Activated naive CD8-positive, alpha-beta T cell treated with anti-CD3 and anti-CD28 coated beads, Interleukin-2, amount 50 U/mL, for 16 hours (primary cell): Measurements from ENCODE around the gene XDH.

Source experiments
- DNase-seq: peaks from one replicate; pipeline ENCODE4 v3.0.0-alpha.2; 2020; ENCODE audit warnings: low read depth, low spot score

The XDH gene

GRCh38 chr2:31365834-31366505, 48.6 kb downstream of the XDH start:
- DNase-seq = no peak

GRCh38 chr2:31365348-31365747, 49.2 kb downstream of the XDH start:
- DNase-seq = no peak

DNA sequence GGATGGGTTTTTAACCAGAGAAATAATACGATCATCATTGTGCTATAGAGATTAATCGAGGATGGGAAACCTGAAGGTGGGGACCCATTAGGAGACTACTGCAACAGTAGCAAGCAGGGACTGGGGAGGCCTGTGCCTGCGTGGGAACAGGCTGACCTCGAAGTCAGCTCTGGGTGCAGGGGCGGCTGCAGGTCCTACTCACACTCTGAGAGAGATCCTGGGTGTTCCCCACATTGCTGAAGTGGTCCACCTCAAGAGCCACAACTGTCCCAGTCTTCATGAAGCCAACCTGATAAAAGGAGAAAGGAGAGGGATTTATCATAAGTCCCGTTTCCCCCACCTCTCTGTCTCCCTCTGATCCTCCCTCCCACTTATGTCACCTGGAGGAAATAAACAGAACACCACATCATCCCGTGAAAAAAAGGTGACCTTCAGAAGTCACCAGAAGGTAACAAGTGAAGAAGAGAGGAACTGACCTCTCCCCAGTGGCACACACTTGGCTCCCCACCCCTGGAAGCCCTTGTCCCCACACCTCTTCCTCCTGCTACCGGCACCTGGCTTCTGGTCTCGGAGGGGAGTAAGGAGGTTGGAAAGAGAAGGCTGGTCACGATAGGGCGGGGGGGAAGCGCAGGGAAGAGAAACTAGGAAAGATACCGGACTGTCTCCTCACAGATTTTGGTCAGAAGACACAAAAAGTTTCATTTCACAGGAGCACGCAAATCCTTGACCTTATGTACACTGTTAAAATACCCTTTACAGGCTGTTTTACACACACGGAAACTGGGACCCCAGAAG, 50.4 kb downstream of the XDH start:
- DNase-seq = no peak

- no peak for DNase-seq
These were observed 52.0 kb downstream of the XDH start for GRCh38 chr2:31362581-31362980.

DNA sequence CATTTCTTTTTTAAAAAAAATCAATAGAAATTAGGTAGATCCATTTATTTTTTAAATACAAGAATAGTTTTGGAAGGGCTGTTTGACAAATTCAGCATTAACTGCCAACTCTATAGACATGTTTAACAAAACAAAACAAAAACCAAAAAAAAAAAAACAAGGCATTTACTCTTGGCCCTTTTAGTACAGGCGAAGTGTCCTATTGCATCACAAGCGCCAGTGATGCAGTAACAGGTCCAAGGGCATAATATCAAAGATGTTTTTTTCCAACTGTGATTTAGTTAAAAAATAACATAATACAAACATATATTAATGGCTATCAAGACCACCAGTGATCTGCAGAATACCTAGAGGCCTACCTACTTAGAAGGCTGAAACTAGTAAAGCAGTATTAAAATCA, 55.3 kb downstream of the XDH start:
- no peak for DNase-seq

DNA sequence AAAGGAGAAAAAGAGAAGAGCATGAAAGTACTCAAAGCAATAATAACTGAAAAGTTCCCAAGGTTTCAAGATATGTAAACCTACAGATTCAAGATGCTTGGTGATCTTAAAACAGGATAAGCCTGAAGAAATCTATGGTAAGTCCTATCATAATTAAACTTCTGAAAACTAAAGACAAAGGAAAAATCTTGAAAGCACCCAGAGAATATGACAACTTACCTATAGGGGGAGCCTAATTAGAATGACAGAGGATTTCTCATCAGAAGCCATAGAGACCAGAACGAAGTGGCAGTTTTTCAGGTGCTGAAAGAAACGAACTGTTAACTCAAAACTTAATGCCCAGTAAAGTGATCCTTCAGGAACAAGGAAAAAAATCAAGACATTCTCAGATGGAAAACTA, 59.7 kb downstream of the XDH start:
- DNase-seq = no peak

DNA sequence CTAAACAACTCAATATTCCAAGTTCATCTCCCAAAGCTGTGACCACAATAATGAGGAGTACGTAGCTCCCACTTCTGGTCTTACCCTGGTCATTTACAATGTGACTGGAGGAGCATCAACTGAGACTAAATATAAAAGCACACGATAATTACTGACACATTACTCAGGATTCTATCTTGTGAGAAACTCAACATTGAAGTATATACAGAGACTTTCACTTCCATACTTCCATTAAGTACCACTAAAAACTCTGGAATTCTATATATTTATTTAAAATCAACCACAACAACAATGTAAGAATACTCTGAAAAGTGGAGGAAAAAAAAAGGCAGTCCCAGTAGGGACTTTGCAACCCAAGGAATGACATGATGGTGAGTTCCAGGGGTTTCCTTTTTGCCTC, 61.4 kb downstream of the XDH start:
- DNase-seq = no peak

GRCh38 chr2:31349684-31350083, 64.9 kb downstream of the XDH start:
- DNase-seq = no peak

GRCh38 chr2:31349160-31349559, 65.4 kb downstream of the XDH start:
- no peak for DNase-seq

GRCh38 chr2:31348618-31349017, 65.9 kb downstream of the XDH start:
- DNase-seq = no peak

GRCh38 chr2:31347750-31348149, 66.8 kb downstream of the XDH start:
- DNase-seq = no peak

GRCh38 chr2:31347319-31347718, 67.2 kb downstream of the XDH start:
- no peak for DNase-seq

GRCh38 chr2:31344447-31344846, 70.1 kb downstream of the XDH start:
- DNase-seq = no peak

- DNase-seq = no peak
These were observed 73.2 kb downstream of the XDH start for GRCh38 chr2:31341351-31341750.

DNA sequence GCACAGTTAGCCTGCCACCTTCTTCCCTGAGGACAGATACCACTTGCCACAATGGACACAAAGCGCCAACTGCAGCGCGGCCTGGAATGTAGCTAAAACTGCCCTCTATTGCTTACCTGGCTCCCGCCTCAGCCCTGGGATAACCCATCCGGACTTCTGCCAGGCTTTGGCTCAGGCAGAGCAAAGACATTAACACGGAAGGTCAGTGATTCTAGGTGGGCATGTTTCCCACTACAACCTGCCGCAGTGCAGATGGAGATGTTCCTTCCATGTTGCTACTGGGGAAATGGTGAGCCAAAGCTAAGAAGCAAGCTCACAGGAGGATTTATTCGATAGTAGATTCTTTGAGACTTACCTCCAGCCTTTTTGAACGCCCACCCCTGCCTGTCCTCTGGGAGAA, 74.8 kb downstream of the XDH start:
- DNase-seq = no peak

DNA sequence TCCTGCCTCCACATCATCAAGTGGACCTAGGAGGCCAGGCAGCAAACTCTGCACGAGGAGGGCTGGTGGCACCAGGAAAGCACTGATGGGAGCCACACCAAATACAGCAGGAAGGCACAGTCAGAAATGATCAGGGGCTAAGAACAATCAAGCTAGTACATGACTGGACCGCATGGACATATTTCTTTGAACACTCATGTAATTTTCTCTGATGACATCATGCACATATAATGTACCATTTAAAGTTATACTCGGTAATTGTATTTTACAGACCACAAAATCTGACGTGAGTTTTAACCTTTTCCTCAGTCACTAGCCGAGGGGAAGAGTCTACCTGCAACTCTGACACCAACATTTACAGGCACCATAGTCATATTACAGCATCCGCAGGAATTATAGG, 76.7 kb downstream of the XDH start:
- DNase-seq = no peak

DNA sequence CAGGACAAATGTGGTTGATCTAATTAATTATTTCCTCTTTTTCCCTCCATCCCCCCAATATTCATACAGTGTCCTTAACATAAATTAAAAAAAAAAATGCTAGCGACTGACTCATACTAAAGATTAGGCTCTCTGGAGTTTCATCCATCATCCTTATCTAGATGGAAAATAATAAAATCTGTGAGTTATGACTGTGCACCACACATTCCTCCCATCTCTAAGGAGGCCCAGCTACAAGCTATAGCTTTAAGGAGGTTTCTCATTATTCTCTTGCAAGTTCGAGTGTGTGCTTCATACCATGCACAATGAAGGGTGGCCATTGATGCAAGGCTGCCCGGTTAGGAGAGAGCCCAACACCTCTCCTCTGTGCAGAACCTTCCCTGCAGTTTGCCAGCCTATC, 77.3 kb downstream of the XDH start:
- DNase-seq = no peak

DNA sequence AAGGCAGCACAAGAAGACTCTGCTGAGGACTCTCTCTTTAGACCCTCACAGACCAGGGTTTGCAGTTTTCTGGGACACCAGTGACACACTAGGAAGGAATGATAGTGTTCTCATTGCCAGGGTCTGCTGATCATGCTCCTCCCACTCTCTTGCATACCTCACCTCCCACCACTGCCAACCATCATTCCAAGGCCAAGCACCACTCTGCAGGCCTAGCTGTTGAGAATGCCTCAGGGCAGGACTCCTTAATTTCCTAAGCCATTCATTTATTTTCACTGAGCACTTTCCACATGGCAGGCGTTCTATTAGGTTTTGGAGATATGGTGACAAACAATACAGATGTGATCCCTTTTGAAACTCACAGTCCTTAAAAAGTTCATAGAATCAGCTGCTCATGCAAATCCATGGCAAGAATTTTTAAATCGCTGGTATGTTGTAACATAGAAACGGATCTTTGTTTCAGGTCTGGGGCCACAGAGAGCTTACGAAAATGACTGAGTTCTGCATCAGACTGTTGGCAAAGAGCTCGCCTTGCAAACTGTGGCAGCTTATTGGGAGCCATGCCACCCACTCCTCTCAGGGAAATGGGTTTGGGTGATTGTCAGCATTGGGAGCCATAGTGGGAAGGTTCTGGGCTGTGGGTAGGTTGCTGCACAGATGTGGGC, 78.5 kb downstream of the XDH start:
- DNase-seq = no peak

DNA sequence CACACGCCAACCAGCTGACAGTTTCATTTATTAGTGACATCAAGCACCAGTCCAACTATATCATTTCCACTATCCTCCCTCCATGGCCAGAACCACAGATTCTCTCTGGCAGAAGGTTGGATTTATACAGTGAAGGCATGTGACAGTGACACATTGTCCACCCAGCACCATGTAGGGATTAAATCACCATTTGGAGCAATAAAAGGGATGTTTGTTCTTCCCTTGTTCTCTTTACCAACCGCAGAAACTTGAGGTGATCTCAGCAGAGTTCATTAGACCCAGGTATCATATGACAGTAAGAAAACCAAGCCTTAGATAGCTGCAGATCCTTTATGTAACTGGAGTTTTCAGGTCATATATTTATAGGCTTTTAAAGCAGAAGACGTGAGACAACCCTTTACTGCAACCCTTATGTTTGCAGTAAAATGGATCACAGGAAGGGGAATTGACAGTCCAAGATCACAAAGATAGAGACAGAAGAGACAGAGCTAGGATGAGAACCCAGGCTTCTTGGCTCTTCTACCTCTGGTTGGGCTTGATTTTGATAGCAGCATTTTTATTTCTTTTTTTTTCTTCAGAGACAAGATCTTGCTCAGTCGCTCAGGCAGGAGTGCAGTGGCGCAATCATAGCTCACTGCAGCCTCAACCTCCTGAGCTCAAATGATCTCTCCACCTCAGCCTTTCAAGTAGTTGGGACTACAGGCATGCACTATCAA, 80.1 kb downstream of the XDH start:
- no peak for DNase-seq

DNA sequence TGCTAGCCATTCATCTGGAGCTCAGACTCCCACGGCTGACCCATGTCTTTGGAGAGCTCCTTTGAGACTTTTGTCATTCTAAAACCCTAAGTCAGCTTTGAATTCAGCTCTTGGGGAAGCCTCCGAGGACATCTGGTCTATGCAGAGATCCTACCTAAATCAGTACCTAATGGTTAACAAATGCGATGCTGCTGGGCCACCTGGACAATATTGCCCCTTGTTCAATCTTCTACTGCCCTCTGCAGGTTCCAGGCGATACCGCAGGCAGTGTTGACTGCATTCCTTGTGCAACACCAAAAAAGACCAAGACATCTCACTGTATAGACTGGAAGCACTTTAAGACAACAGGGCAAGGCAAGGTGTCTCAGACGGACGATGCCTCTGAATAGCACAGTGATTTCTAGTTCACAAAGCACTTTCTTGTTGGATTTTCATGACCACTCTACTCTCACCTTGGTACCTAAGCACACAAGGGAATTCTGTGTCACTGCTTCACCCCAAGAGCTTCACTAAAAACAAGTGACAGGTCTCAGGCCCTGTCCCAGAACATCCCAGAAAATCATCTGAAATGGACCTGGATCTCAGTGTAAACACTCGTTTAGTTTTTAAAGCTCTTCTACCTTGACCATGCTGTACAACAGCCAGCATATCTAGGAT, 80.9 kb downstream of the XDH start:
- peak; percentile 44 for DNase-seq

GRCh38 chr2:31333046-31333445, 81.5 kb downstream of the XDH start:
- DNase-seq = no peak

- DNase-seq = no peak
These were observed 82.0 kb downstream of the XDH start for GRCh38 chr2:31332521-31332920.
